ENCODE results near the gene SGIP1. TPM values are rescaled to one million over a fixed set of nuclear protein-coding genes. Genes with fewer than 3 reads are reported as not detected.

The SGIP1 gene
- total RNA-seq, 2 donors from 2014 or later: 3.8 to 9.4 TPM

- H3K36me3 ChIP-seq (ENCODE audit: control insufficient read depth, insufficient read depth, low read length): no peaks in the 10 kb centered on the region
- H3K36me3 Mint-ChIP-seq (ENCODE audit: low read depth): no peaks in the 10 kb centered on the region
- H3K9ac ChIP-seq (ENCODE audit: extremely low read depth, low read length, poor library complexity, severe bottlenecking): no peak overlapping the region
- H3K4me3 Mint-ChIP-seq: no peak overlapping the region
- H3K9me3 ChIP-seq (ENCODE audit: control insufficient read depth, low read length): no peaks in the 10 kb centered on the region
- H3K4me1 Mint-ChIP-seq: no peaks in the 10 kb centered on the region
- no peak overlapping the region for H3K4me3 ChIP-seq (ENCODE audit: low read length)
- peaks cover 4% of the 10 kb centered on the region for H3K9me3 Mint-ChIP-seq
- no peaks in the 10 kb centered on the region for H3K4me1 ChIP-seq (ENCODE audit: control insufficient read depth, insufficient read depth, low read length)
- DNase-seq: peak; percentile 69
- peak; percentile 86 for TF ChIP-seq CTCF (conservative IDR thresholded peaks at IDR 0.05)
- H3K27ac ChIP-seq (ENCODE audit: low read depth, low read length): no peak overlapping the region
- H3K27me3 ChIP-seq (ENCODE audit: control insufficient read depth, insufficient read depth, low read length, poor library complexity, severe bottlenecking): no peaks in the 10 kb centered on the region
- H3K27me3 Mint-ChIP-seq (ENCODE audit: insufficient read depth): no peaks in the 10 kb centered on the region
- H3K27ac Mint-ChIP-seq: no peak overlapping the region
- WGBS, 2 experiments (ENCODE audit: insufficient coverage in 1 of 2, insufficient read length in 1 of 2): 40% methylated on average over 3 of the region's 3 CpGs; no CpG with 5 or more reads in 1 of the 2 experiments
These were observed 231.1 kb downstream of the SGIP1 start for GRCh38 chr1:66764994-66765578.

- H3K4me3 ChIP-seq (ENCODE audit: low read length): no peak overlapping the region
- no peak for DNase-seq
- H3K27me3 ChIP-seq (ENCODE audit: control insufficient read depth, insufficient read depth, low read length, poor library complexity, severe bottlenecking): peaks cover 4% of the 10 kb centered on the region
- no peaks in the 10 kb centered on the region for H3K4me1 ChIP-seq (ENCODE audit: control insufficient read depth, insufficient read depth, low read length)
- H3K36me3 ChIP-seq (ENCODE audit: control insufficient read depth, insufficient read depth, low read length): no peaks in the 10 kb centered on the region
- no peak overlapping the region for H3K4me3 Mint-ChIP-seq
- H3K36me3 Mint-ChIP-seq (ENCODE audit: low read depth): no peaks in the 10 kb centered on the region
- peaks cover 5% of the 10 kb centered on the region for H3K4me1 Mint-ChIP-seq
- no peak overlapping the region for H3K27ac ChIP-seq (ENCODE audit: low read depth, low read length)
- peaks cover 4% of the 10 kb centered on the region for H3K9me3 Mint-ChIP-seq
- H3K27me3 Mint-ChIP-seq (ENCODE audit: insufficient read depth): peaks cover 12% of the 10 kb centered on the region
- no peak overlapping the region for H3K9ac ChIP-seq (ENCODE audit: extremely low read depth, low read length, poor library complexity, severe bottlenecking)
- no peak overlapping the region for H3K27ac Mint-ChIP-seq
- TF ChIP-seq CTCF (conservative IDR thresholded peaks at IDR 0.05): no peak
- H3K9me3 ChIP-seq (ENCODE audit: control insufficient read depth, low read length): no peaks in the 10 kb centered on the region
These were observed 233.7 kb downstream of the SGIP1 start for GRCh38 chr1:66767626-66768025.

- H3K9ac ChIP-seq (ENCODE audit: extremely low read depth, low read length, poor library complexity, severe bottlenecking): no peak overlapping the region
- peaks cover 11% of the 10 kb centered on the region for H3K4me1 Mint-ChIP-seq
- no peaks in the 10 kb centered on the region for H3K9me3 Mint-ChIP-seq
- H3K4me1 ChIP-seq (ENCODE audit: control insufficient read depth, insufficient read depth, low read length): no peaks in the 10 kb centered on the region
- no peaks in the 10 kb centered on the region for H3K36me3 ChIP-seq (ENCODE audit: control insufficient read depth, insufficient read depth, low read length)
- H3K27me3 ChIP-seq (ENCODE audit: control insufficient read depth, insufficient read depth, low read length, poor library complexity, severe bottlenecking): peaks cover 4% of the 10 kb centered on the region
- 88% methylated on average over 1 of the region's 1 CpG; no CpG with 5 or more reads in 1 of the 2 experiments for WGBS, 2 experiments (ENCODE audit: insufficient coverage in 1 of 2, insufficient read length in 1 of 2)
- peaks cover 12% of the 10 kb centered on the region for H3K27me3 Mint-ChIP-seq (ENCODE audit: insufficient read depth)
- no peaks in the 10 kb centered on the region for H3K9me3 ChIP-seq (ENCODE audit: control insufficient read depth, low read length)
- no peak for TF ChIP-seq CTCF (conservative IDR thresholded peaks at IDR 0.05)
- no peak overlapping the region for H3K4me3 ChIP-seq (ENCODE audit: low read length)
- H3K4me3 Mint-ChIP-seq: no peak overlapping the region
- H3K27ac ChIP-seq (ENCODE audit: low read depth, low read length): no peak overlapping the region
- H3K36me3 Mint-ChIP-seq (ENCODE audit: low read depth): no peaks in the 10 kb centered on the region
- no peak overlapping the region for H3K27ac Mint-ChIP-seq
- DNase-seq: no peak
These were observed 235.0 kb downstream of the SGIP1 start for GRCh38 chr1:66768965-66769364.

Data from endodermal cell (in vitro differentiated cells).